HepG2 (cell line): ENCODE data around the gene RAN. TPM values are rescaled to one million over a fixed set of nuclear protein-coding genes. Genes with fewer than 3 reads are reported as not detected.
A peak's percentile ranks its signal among the peaks of the same experiment; 100 is the strongest.

ENCODE experiments used
- BCL6 ChIP-seq: IDR thresholded peaks from 2 replicates; pipeline ENCODE4 v1.6.1; 2016; ENCODE audit warnings: missing genetic modification reagents, missing compliant biosample characterization
- CBX5 ChIP-seq: sonication (generic); formaldehyde crosslinking; IDR thresholded peaks from 2 replicates; pipeline ENCODE4 v1.4.0; 2020; ENCODE audit warnings: missing genetic modification reagents, borderline replicate concordance
- CC2D1A ChIP-seq: sonication (generic); formaldehyde crosslinking; IDR thresholded peaks from 2 replicates; pipeline ENCODE4 v1.8.1; 2023; ENCODE audit warnings: mild to moderate bottlenecking, missing genetic modification reagents
- DMTF1 ChIP-seq: sonication (generic); formaldehyde crosslinking; IDR thresholded peaks from 2 replicates; pipeline ENCODE4 v1.4.0; 2020; ENCODE audit warnings: mild to moderate bottlenecking, missing genetic modification reagents
- ESRRA ChIP-seq: sonication (generic); formaldehyde crosslinking; IDR thresholded peaks from 2 replicates; pipeline ENCODE4 v1.5.1; 2020; ENCODE audit warnings: mild to moderate bottlenecking, low read depth, missing genetic modification reagents
- GTF3A ChIP-seq: sonication (generic); formaldehyde crosslinking; conservative IDR thresholded peaks from 2 replicates; pipeline ENCODE4 v1.4.0; 2020; ENCODE audit warnings: mild to moderate bottlenecking, missing genetic modification reagents
- HDAC1 ChIP-seq: sonication (generic); formaldehyde crosslinking; IDR thresholded peaks from 2 replicates; pipeline ENCODE4 v1.5.1; 2020; ENCODE audit warnings: mild to moderate bottlenecking, missing genetic modification reagents
- HMGA1 ChIP-seq: sonication (generic); formaldehyde crosslinking; conservative IDR thresholded peaks from 2 replicates; pipeline ENCODE4 v1.4.0; 2020; ENCODE audit warnings: missing genetic modification reagents
- JUND ChIP-seq: sonication (generic); formaldehyde crosslinking; IDR thresholded peaks from 2 replicates; pipeline ENCODE4 v1.8.0; 2022; ENCODE audit warnings: mild to moderate bottlenecking, missing genetic modification reagents
- MEIS2 ChIP-seq: sonication (generic); formaldehyde crosslinking; IDR thresholded peaks from 2 replicates; pipeline ENCODE4 v1.9.0; 2021; ENCODE audit warnings: mild to moderate bottlenecking, missing genetic modification reagents
- MZF1 ChIP-seq: sonication (generic); formaldehyde crosslinking; IDR thresholded peaks from 2 replicates; pipeline ENCODE4 v1.8.1; 2023; ENCODE audit warnings: mild to moderate bottlenecking, missing genetic modification reagents, borderline replicate concordance
- YEATS2 ChIP-seq: sonication (generic); formaldehyde crosslinking; IDR thresholded peaks from 2 replicates; pipeline ENCODE4 v1.4.0; 2020; ENCODE audit warnings: missing genetic modification reagents, borderline replicate concordance
- ZFP41 ChIP-seq: sonication (generic); formaldehyde crosslinking; IDR thresholded peaks from 2 replicates; pipeline ENCODE4 v1.4.0; 2020; ENCODE audit warnings: mild to moderate bottlenecking, missing genetic modification reagents, borderline replicate concordance
- ZFP62 ChIP-seq: sonication (generic); formaldehyde crosslinking; IDR thresholded peaks from 2 replicates; pipeline ENCODE4 v1.4.0; 2020; ENCODE audit warnings: missing genetic modification reagents
- ZGPAT ChIP-seq: IDR thresholded peaks from 2 replicates; pipeline ENCODE4 v1.6.1; 2016; ENCODE audit warnings: mild to moderate bottlenecking
- ZMYM4 ChIP-seq: sonication (generic); formaldehyde crosslinking; IDR thresholded peaks from 2 replicates; pipeline ENCODE4 v1.8.1; 2023; ENCODE audit warnings: mild to moderate bottlenecking, missing genetic modification reagents
- ZNF124 ChIP-seq: sonication (generic); formaldehyde crosslinking; IDR thresholded peaks from 2 replicates; pipeline ENCODE4 v1.4.0; 2020; ENCODE audit warnings: missing genetic modification reagents
- ZNF572 ChIP-seq: sonication (generic); formaldehyde crosslinking; IDR thresholded peaks from 2 replicates; pipeline ENCODE4 v1.5.1; 2020; ENCODE audit warnings: mild to moderate bottlenecking, missing genetic modification reagents
- ZNF709 ChIP-seq: sonication (generic); formaldehyde crosslinking; IDR thresholded peaks from 2 replicates; pipeline ENCODE4 v1.5.0; 2020; ENCODE audit warnings: mild to moderate bottlenecking, missing genetic modification reagents
- ZSCAN22 ChIP-seq: sonication (generic); formaldehyde crosslinking; IDR thresholded peaks from 2 replicates; pipeline ENCODE4 v1.4.0; 2020; ENCODE audit warnings: mild to moderate bottlenecking, missing genetic modification reagents
- polyA plus RNA-seq, 8 experiments: library from polyadenylated mRNA; depleted of rRNA in 3 of 8; stranded (reverse) in 7 of 8; unstranded in 1 of 8; fragments of >200 nt; fragmentation: Illumina TruSeq in 4 of 8; extraction: Trizol in 4 of 8; gene quantifications; 2 replicates each; pipeline versions ENCODE4 v1.2.1 to v1.2.3, GENCODE V29; 2011 to 2016; ENCODE audit warnings: low read depth in 4 of 8, missing spikeins in 1 of 8, mixed read lengths in 1 of 8; ENCODE audit not compliant: insufficient read depth in 1 of 8
- total RNA-seq, 5 experiments: library from RNA; depleted of rRNA; stranded (reverse); fragments of >200 nt; fragmentation: Illumina TruSeq; extraction: Trizol; gene quantifications; 2 replicates each; pipeline ENCODE4 v1.2.3, GENCODE V29; 2016; ENCODE audit warnings: low read depth in 1 of 5
- TF ChIP-seq, protein P1 (sequence below): sonication (generic); formaldehyde crosslinking; IDR thresholded peaks from 2 replicates; pipeline ENCODE4 v1.5.1; 2020; ENCODE audit warnings: mild to moderate bottlenecking, moderate library complexity, missing genetic modification reagents
- TF ChIP-seq, protein P2 (sequence below): sonication (generic); formaldehyde crosslinking; IDR thresholded peaks from 2 replicates; pipeline ENCODE4 v1.4.0; 2020; ENCODE audit warnings: low read depth, missing genetic modification reagents

The RAN gene
- total and polyA plus RNA-seq, 2 of the 13 experiments (the other 11 are each of a cell fraction or from before 2014, with no cell fraction given), result 1,335 to 1,630 TPM

DNA sequence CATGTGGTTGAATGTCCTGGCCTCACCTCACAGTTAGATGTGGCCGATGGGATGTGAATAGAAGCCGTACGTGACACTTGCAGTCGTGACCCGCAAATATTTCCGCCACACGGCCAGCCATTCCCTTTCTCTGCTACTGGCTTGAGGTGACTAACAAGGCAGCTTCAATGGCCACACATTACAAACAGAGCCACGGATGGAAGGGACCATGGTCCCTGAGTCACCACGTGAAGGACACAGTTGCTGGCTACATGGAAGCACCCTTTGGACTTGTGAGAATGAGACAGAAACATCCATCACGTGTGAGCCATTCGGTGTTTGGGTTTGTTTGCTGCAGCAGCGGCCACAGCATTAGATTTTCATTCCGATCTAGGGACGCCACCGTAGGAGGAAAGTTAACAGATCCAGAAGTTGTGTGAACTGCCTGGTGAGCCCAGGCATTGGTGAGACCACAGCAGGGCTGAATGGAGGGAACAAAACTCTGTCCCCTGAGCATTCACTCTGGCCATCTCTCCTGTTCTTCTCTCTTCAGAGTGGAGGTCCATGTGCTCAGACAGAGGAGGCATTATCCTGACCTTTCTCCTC, 48.3 kb downstream of the RAN start (continued):
- TF ChIP-seq ZFP62 (no peak), MZF1 (0 out of 2 replicates have a peak, but pooled peaks have one; percentile 60), MEIS2 (CRISPR knock-in tag) (0 out of 2 replicates have a peak, but pooled peaks have one; percentile 27), ZFP41 (CRISPR knock-in tag) (0 out of 2 replicates have a peak, but pooled peaks have one; percentile 53), ESRRA (peak; percentile 74; the same call in 1 of the 2 replicates), DMTF1 (CRISPR knock-in tag) (peak; percentile 72; the same call in 1 of the 2 replicates), ZGPAT (CRISPR knock-in tag) (peak; percentile 82), ZMYM4 (CRISPR knock-in tag) (peak; percentile 62), GTF3A (no peak), CBX5 (CRISPR knock-in tag) (peak; percentile 61; the same call in 1 of the 2 replicates), CC2D1A (no peak), ZNF124 (CRISPR knock-in tag) (no peak), ZNF709 (peak; percentile 92), YEATS2 (CRISPR knock-in tag) (peak; percentile 39; the same call in 1 of the 2 replicates), ZSCAN22 (CRISPR knock-in tag) (no peak), BCL6 (peak; percentile 39), JUND (CRISPR knock-in tag) (peak; percentile 79), HMGA1 (CRISPR knock-in tag) (no peak), HDAC1 (CRISPR knock-in tag) (peak; percentile 72), ZNF572 (CRISPR knock-in tag) (peak; percentile 92)
- TF ChIP-seq, protein P1, sequence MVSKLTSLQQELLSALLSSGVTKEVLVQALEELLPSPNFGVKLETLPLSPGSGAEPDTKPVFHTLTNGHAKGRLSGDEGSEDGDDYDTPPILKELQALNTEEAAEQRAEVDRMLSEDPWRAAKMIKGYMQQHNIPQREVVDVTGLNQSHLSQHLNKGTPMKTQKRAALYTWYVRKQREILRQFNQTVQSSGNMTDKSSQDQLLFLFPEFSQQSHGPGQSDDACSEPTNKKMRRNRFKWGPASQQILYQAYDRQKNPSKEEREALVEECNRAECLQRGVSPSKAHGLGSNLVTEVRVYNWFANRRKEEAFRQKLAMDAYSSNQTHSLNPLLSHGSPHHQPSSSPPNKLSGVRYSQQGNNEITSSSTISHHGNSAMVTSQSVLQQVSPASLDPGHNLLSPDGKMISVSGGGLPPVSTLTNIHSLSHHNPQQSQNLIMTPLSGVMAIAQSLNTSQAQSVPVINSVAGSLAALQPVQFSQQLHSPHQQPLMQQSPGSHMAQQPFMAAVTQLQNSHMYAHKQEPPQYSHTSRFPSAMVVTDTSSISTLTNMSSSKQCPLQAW (CRISPR knock-in tag), result peak; percentile 91
- TF ChIP-seq, protein P2, sequence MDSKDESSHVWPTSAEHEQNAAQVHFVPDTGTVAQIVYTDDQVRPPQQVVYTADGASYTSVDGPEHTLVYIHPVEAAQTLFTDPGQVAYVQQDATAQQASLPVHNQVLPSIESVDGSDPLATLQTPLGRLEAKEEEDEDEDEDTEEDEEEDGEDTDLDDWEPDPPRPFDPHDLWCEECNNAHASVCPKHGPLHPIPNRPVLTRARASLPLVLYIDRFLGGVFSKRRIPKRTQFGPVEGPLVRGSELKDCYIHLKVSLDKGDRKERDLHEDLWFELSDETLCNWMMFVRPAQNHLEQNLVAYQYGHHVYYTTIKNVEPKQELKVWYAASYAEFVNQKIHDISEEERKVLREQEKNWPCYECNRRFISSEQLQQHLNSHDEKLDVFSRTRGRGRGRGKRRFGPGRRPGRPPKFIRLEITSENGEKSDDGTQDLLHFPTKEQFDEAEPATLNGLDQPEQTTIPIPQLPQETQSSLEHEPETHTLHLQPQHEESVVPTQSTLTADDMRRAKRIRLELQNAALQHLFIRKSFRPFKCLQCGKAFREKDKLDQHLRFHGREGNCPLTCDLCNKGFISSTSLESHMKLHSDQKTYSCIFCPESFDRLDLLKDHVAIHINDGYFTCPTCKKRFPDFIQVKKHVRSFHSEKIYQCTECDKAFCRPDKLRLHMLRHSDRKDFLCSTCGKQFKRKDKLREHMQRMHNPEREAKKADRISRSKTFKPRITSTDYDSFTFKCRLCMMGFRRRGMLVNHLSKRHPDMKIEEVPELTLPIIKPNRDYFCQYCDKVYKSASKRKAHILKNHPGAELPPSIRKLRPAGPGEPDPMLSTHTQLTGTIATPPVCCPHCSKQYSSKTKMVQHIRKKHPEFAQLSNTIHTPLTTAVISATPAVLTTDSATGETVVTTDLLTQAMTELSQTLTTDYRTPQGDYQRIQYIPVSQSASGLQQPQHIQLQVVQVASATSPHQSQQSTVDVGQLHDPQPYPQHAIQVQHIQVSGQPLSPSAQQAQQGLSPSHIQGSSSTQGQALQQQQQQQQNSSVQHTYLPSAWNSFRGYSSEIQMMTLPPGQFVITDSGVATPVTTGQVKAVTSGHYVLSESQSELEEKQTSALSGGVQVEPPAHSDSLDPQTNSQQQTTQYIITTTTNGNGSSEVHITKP (CRISPR knock-in tag), result 0 out of 2 replicates have a peak, but pooled peaks have one; percentile 72
